Omental fat pad (tissue), 4 donors: ENCODE measurements around the gene HLCS. TPM values are rescaled to one million over a fixed set of nuclear protein-coding genes. Genes with fewer than 3 reads are reported as not detected.

Experiments used
- ATAC-seq: fragments of 150-250 bp; one replicate; pipeline ENCODE4 v1.9.1; 2016; ENCODE audit warnings: mild to moderate bottlenecking, moderate library complexity; ENCODE audit not compliant: low FRiP score
- DNase-seq: peaks from one replicate; pipeline ENCODE4 v3.0.0-alpha.2; 2019; ENCODE audit warnings: low spot score
- total RNA-seq, 4 donors: library from RNA; depleted of rRNA; stranded (reverse); fragments of >200 nt; gene quantifications; one replicate each; pipeline ENCODE4 v1.1.0, GENCODE V29; 2016
- TF ChIP-seq, protein P1 (sequence below), 3 donors: fragments of 450-650 bp; IDR thresholded peaks; one replicate each; pipeline ENCODE4 v1.5.1; 2016 to 2017; ENCODE audit warnings: antibody characterized with exemption in 3 of 3, mild to moderate bottlenecking in 3 of 3, moderate library complexity in 2 of 3

Gene HLCS
- total RNA-seq, 4 donors from 2014 or later: 14.3 to 19.3 (median 17.6) TPM

DNA sequence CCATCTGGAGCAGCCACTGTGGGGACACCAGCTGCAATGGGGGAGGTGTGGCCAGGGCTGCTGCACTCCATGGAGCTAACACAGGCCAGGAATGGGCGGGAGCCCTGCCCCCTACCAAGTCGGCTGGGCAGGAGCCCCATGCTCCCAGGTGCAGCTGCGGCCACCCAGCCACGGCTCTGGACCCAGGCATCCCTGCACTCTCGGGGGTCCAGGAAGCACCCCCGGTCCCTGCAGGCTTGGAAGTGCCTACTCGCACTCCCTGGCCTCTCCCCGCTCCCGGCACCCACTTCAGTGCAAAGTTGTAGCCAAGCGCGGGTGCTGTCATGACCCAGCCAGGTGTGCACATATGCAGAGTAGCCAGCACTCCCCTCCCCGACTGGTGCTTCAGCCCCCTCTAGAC lies 91.8 kb downstream of the HLCS start:
- ATAC-seq (no peak), DNase-seq (no peak)
- TF ChIP-seq, protein P1, sequence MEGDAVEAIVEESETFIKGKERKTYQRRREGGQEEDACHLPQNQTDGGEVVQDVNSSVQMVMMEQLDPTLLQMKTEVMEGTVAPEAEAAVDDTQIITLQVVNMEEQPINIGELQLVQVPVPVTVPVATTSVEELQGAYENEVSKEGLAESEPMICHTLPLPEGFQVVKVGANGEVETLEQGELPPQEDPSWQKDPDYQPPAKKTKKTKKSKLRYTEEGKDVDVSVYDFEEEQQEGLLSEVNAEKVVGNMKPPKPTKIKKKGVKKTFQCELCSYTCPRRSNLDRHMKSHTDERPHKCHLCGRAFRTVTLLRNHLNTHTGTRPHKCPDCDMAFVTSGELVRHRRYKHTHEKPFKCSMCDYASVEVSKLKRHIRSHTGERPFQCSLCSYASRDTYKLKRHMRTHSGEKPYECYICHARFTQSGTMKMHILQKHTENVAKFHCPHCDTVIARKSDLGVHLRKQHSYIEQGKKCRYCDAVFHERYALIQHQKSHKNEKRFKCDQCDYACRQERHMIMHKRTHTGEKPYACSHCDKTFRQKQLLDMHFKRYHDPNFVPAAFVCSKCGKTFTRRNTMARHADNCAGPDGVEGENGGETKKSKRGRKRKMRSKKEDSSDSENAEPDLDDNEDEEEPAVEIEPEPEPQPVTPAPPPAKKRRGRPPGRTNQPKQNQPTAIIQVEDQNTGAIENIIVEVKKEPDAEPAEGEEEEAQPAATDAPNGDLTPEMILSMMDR (IDR thresholded peaks at IDR 0.05): no peak

DNA sequence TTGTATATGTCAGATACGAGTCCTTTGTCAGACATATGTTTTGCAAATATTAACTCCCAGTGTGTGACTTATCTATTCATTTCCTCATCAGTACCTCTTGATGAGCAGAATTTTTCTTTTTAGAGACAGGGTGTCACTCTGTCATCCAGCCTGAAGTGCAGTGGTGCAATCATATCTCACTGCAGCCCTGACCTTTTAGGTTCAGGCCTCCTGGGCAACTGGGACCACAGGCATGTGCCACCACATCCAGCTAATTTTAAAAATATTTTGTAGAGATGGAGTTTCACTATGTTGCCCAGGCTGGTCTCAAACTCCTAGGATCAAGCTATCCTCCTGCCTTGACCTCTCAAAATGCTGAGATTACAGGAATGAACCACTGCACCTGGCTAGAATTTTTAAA lies 93.0 kb downstream of the HLCS start:
- ATAC-seq (no peak), DNase-seq (no peak)
- TF ChIP-seq, protein P1 (IDR thresholded peaks at IDR 0.05): no peak

DNA sequence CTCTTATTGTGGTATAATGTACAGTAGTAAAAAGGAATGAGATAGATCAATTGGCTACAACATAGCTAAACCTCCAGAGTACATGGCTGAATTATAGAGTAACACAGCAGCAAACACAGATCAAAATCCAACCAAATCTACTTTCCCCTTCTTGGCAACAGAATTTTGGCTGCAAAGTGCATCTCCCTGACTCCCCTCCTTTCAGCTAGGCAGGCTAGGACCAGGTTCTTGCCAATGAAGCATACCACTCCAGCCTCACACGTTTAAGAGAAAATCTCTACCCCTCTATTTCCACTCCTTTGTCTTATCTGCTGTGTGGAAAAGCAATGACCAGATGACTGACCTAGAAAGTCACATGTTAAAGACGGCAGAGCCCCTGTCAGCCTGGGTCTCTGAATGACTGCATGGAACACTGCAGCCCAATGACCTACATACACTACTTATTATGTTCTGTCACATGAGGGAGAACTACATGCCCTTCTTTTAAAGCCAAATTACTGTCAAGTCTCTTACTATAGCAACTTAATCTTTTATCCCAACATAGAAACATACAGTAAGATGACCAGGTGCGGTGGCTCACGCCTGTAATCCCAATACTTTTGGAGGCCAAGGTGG lies 99.1 kb downstream of the HLCS start:
- ATAC-seq (no peak), DNase-seq (no peak)
- TF ChIP-seq, protein P1 (IDR thresholded peaks at IDR 0.05): no peak

DNA sequence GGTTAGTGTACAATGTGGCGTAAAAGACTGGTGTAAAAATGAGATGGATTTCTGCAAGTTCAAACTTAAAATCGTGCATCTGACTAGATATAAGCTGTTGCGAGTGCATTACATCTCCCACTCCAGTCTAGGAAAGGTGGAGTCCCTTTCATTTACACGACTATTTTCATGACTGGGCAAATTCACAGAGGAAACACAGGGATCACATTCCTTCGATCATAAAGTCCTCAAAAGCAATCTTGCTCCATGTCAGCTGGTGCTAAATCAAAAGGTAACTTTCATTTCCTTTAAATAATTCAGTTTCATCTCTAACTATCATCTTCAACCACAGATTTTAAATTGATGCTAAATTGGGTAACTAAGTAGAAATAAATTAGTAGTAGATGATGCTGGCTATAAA lies 100.0 kb downstream of the HLCS start:
- TF ChIP-seq, protein P1 (IDR thresholded peaks at IDR 0.05): no peak
- ATAC-seq (no peak), DNase-seq (no peak)

DNA sequence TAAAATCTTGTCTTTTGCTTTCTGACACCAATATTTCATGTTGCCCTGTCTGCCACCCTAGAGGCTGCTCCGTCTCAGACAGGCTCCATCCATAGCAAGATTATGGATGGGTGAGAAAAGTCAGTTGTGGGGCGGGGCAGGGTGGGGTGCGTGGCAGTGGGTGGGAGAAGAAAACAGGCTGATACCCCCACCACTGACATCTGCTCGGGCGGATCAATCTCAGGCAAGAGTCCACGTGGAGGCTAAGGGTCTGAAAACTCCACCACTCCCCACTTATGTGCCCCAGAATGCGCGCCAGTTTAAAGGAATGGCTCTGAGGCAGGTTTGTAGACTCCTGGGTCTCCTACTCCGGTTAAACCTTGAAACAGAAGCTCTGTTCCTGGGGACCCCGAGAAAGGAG lies 101.5 kb downstream of the HLCS start:
- DNase-seq (no peak), ATAC-seq (no peak)
- TF ChIP-seq, protein P1 (IDR thresholded peaks at IDR 0.05): no peak

DNA sequence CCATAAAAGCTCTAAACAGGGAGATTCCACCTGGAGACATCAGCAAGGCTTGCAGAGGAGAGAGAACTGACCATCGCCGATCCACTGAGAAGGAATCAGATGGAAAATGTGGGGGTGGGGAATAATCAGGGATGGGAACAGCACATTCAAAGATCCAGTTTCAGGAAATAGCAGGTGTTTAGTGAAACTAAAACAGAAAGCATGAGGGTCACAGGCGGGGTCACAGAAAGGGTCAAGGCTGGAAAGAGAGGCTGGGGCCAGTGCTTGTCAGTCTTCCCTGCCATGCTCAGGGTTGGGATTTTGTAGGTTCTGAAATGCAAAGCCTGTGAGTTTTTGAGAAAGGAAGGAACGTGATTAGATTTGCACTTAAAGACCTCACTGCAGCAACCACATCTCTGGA lies 103.2 kb downstream of the HLCS start:
- TF ChIP-seq, protein P1 (IDR thresholded peaks at IDR 0.05): no peak
- no peak for ATAC-seq
- DNase-seq: no peak

DNA sequence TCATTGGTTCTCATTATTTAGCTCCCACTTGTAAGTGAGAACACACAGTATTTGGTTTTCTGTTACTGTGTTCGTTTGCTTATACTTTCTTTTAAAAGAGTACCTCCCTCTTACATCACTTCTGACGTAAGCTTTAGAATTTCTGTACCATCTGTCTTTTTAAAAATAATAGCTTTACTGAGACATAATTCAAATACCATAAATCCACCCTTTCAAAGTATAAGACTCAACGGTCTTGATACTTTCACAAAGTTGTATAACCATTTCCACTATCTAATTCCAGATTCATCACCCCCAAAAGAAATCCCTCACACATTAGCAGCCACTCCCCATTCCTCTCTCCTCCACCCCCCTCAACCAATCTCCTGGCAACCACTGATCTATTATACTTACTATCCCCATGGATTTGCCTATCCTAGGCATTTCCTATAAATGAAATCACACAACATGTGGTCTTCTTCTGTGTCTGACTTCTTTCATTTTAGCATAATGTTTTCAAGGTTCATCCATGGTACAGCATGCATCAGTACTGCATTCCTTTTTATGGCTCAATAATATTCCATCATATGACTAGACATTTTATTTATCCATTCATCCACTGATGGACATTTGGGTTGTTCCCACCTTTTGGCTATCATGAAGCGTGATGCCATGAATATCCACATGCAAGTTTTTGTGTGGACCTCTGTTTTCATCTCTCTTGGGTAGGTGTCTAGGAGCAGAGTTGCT lies 104.7 kb downstream of the HLCS start:
- DNase-seq: no peak
- TF ChIP-seq, protein P1 (IDR thresholded peaks at IDR 0.05): no peak
- ATAC-seq: no peak
